HG03432 (cell line): ENCODE results near the gene ACAD11.
"Not testable (repeated sequence)": the region's sequence is repeated elsewhere in the genome, so short reads cannot be mapped to it uniquely, and the experiment has no call there.

ENCODE experiments used
- ATAC-seq: cut with Tn5 transposase; IDR thresholded peaks from one replicate; pipeline ENCODE4 v1.9.1; 2021; ENCODE audit warnings: mild to moderate bottlenecking, moderate library complexity; ENCODE audit not compliant: unreplicated experiment

The ACAD11 gene

GRCh38 chr3:132650153-132650552 is 9.5 kb downstream of the ACAD11 start:
- no peak for ATAC-seq

- no peak for ATAC-seq
These were observed 14.6 kb downstream of the ACAD11 start for GRCh38 chr3:132645058-132645457.

GRCh38 chr3:132643366-132643765 is 16.2 kb downstream of the ACAD11 start:
- no peak for ATAC-seq

DNA sequence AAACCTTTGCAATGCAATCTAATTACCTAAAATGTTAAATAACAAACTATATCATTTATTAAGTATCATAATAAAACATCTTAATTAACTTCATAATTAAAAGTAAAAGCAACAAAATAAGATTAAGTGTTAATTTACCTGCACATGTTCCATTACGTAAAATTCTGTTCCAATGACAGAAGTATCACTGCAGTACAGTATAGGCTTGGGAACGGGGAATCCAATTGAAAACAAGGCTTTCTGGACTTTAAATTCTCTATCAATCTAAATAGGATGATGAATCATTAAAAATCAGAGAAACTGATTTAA is 17.1 kb downstream of the ACAD11 start:
- ATAC-seq: no peak

DNA sequence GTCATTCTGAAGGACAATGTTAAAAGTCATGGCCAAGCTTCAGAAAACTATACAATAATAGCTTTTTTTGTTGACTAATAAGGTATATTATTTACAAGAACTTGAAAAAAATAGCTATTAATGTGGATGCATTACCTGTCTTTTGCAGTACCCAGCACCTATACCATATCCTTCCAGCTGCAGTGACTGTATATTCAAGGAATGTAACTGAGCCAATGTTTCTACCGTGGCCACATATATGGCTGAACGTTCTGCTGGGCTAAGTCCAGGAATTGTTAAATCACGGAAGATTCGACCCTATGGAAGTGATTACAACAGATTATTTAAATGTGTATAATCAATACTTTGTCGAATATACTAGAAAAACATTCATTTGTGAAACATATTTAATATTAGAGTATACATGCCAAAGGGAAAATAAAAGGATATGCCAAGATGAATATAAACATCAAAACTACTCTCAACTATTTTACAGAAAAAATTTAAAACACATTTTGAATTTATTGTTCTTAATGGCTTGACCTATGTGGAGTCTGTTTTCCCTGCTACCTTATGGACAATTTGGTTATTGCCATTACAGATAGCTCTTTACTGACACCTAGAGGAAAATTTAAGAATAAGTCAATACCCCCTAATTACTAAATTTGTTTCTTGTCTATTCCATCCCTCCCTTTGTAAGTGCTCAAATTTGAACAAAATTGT is 17.6 kb downstream of the ACAD11 start:
- ATAC-seq: no peak

- not testable (repeated sequence) for ATAC-seq
These were observed 18.2 kb downstream of the ACAD11 start for GRCh38 chr3:132641427-132641826.

- ATAC-seq: no peak
These were observed 20.9 kb downstream of the ACAD11 start for GRCh38 chr3:132638706-132639105.

- no peak for ATAC-seq
These were observed 22.0 kb downstream of the ACAD11 start for GRCh38 chr3:132637590-132637989.

DNA sequence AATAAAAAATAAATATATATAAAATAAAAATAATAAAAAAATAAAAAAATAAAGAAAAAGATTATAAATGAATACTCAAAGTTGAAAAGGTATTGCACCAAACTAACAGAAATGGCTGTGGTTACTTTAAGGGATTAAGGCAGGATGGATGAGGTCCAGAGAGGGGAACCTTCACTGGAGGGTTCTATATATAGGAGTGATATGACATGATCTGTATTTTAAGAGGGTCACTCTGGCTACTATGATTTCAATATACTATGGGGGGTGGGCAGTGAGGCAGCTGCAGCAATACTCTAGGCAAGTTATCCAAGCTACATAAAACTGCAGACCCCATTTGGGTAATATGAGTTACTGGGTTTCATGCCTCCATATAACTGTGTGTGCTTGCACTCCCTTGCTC is 24.6 kb downstream of the ACAD11 start:
- ATAC-seq: no peak

DNA sequence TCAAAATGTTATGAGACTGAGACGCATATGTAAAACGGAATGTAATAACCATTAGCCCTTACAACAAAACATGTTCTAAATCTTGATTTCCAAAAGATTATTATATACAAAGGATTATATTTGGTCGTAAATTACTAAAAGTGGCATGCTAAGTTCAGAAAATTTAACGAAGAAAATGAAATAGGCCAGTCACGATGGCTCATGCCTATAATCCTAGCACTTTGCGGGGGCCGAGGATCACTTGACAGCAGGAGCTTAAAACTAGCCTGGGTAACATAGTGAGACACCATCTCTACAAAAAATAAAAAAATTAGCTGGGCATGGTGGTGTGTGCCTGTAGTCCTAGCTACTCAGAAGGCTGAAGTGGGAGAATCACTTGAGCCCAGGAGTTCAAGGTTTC is 29.0 kb downstream of the ACAD11 start:
- ATAC-seq: no peak

GRCh38 chr3:132629928-132630327 is 29.7 kb downstream of the ACAD11 start:
- ATAC-seq: no peak

DNA sequence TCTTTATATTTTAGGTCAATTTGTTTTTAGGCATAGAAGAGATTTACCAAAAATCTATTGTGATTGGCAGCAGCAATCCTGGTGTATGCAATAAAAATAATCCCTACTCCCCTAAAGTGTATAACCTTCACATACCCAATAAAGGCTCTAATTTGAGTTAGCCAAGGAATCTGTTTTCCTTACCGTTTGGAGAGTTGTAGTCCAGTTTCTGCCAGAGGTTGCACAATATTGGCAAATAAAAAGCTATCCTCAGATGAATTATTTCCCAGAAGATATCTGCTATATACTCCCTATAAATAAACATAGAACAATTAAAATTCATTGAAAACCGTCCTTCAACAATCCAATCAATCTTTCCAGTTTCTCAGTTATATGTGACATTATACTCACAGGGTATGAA is 31.5 kb downstream of the ACAD11 start:
- no peak for ATAC-seq

GRCh38 chr3:132626955-132627354 is 32.7 kb downstream of the ACAD11 start:
- no peak for ATAC-seq

GRCh38 chr3:132625613-132626012 is 34.0 kb downstream of the ACAD11 start:
- ATAC-seq: peak; percentile 90

GRCh38 chr3:132624790-132625189 is 34.8 kb downstream of the ACAD11 start:
- no peak for ATAC-seq

DNA sequence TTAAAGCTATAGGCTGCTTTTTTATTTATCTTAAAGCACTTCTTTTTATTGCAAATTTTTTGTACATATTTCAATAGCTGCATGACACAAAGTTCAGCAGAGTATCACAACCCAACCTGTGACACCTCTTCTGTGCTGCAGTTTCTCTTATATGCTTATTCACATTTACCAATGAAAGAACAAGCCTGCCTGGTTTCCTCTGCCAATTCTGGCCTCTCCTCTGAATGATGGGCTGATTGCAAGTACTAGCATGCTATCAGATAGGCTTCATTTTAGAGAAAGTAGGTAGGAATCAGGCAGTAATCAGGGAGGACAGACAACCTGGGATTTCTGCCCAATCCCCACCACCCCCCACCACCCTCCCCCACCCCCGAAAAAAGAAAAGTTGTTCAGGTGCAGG is 36.0 kb downstream of the ACAD11 start:
- no peak for ATAC-seq

- ATAC-seq: no peak
These were observed 36.8 kb downstream of the ACAD11 start for GRCh38 chr3:132622761-132623160.

DNA sequence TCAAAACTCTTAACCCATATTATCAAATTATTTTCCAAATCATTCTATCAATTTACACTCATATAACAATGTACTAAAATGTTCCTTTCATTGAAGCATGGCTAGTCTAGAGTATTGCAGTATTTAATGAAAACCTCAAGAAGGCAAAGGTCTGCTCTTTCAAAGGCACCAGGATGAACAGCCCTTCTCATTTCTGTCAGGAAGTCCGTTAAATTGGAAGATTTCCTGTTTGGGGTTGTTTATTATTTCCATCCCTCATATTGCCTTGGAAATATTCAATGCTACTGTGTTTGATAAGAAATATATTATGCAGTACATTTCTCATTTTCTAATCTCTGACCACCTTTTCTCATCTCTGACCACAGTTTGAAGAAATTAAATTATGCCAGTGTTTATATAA is 37.5 kb downstream of the ACAD11 start:
- ATAC-seq: no peak

DNA sequence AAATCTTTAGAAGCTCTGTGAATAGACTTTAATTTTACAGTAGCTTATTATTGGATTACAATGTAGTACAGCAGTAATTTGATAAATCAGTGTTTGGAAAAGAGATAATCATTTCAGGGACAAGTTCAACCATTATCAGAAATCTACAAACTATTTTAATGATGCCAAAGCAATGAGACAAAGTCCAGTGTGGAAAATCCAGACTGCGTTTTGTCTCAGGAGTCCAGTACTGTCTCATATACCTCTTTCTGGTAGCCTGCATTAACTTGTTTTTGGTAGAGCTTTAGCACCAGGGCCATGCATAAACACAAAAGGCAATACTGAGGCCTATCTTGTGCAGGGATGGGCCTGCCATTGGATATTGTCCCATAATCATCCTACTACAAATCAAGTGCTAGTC is 42.8 kb downstream of the ACAD11 start:
- no peak for ATAC-seq

- ATAC-seq: no peak
These were observed 43.7 kb downstream of the ACAD11 start for GRCh38 chr3:132615881-132616280.

GRCh38 chr3:132615301-132615700 is 44.3 kb downstream of the ACAD11 start:
- not testable (repeated sequence) for ATAC-seq

GRCh38 chr3:132606620-132607019 is 53.0 kb downstream of the ACAD11 start:
- ATAC-seq: not testable (repeated sequence)

DNA sequence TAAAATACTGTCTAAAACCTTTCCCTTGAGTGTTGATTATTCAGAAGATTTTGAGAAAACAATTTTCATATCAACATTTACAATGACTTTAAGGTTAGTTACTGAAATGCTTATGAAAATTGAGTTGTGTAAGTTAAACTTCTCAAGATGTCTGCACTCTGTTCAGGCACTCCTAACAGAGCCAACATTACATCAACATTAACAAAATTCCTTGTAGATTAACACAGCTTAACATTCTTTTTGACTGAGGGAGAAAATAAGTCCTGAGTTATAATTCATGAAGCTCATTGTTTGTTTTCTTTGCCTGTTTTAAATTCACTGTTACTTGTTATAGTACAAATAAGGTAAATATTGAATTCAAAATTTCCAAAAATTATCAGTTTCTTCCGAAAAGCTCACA is 53.5 kb downstream of the ACAD11 start:
- no peak for ATAC-seq
